ENCODE results near the gene NDE1. TPM values are rescaled to one million over a fixed set of nuclear protein-coding genes. Genes with fewer than 3 reads are reported as not detected.
"Not testable (repeated sequence)": the region's sequence is repeated elsewhere in the genome, so short reads cannot be mapped to it uniquely, and the experiment has no call there.

NDE1 gene
- total RNA-seq, 1 donor from 2014 or later, result 31.4 TPM

DNA sequence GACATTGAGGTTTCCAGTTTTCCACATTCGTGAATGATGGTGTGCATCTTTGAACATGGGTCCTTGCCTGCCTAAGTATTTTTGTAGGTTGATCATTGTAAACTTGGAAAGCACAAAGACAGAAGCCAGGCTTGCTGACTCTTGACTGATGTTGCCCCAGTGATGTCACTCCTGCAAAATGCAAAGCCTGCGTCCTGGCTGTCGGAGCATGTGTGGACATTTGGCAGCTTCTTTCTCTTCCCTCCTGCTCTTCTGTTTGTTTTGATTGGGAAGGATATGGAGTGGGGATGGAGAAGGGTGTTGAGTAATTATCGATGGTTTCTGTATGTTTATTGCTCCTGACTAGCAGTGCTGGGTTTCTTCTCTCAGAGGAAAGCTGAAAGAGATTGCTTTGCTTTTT lies 3.2 kb downstream of the NDE1 start:
- no peaks in the 10 kb centered on the region for H3K36me3 ChIP-seq (ENCODE audit: control insufficient read depth, insufficient read depth, low read length)
- no peak for DNase-seq (ENCODE audit: low read depth)
- H3K27me3 ChIP-seq (ENCODE audit: control insufficient read depth, insufficient read depth, low read length), result no peaks in the 10 kb centered on the region
- no peak overlapping the region for H3K4me3 ChIP-seq (ENCODE audit: low read depth, low read length)
- TF ChIP-seq, protein P1, sequence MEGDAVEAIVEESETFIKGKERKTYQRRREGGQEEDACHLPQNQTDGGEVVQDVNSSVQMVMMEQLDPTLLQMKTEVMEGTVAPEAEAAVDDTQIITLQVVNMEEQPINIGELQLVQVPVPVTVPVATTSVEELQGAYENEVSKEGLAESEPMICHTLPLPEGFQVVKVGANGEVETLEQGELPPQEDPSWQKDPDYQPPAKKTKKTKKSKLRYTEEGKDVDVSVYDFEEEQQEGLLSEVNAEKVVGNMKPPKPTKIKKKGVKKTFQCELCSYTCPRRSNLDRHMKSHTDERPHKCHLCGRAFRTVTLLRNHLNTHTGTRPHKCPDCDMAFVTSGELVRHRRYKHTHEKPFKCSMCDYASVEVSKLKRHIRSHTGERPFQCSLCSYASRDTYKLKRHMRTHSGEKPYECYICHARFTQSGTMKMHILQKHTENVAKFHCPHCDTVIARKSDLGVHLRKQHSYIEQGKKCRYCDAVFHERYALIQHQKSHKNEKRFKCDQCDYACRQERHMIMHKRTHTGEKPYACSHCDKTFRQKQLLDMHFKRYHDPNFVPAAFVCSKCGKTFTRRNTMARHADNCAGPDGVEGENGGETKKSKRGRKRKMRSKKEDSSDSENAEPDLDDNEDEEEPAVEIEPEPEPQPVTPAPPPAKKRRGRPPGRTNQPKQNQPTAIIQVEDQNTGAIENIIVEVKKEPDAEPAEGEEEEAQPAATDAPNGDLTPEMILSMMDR (IDR thresholded peaks at IDR 0.05; ENCODE audit: insufficient read depth, low read length, poor library complexity, severe bottlenecking), result no peak

DNA sequence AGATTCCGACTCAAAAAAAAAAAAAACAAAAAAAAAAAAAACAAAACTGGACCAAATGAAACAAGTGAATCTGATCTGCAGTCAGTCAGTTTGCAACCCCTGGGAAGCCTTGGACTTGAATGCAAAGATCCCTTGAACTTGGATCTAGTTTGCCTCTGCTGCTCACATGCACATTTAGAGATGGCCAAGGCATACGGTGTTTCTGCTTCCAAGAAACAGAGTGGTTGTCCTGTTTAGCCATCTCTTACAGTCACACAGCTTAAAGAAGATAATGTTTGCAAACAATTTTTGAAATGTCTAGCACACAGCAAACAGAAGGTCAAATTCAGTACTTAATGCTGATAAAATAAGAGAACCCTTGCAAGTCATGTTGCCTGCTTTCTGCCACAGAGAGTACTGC lies 4.5 kb downstream of the NDE1 start:
- no peak overlapping the region for H3K4me3 ChIP-seq (ENCODE audit: low read depth, low read length)
- DNase-seq (ENCODE audit: low read depth), result no peak
- H3K27me3 ChIP-seq (ENCODE audit: control insufficient read depth, insufficient read depth, low read length), result no peaks in the 10 kb centered on the region
- H3K36me3 ChIP-seq (ENCODE audit: control insufficient read depth, insufficient read depth, low read length), result no peaks in the 10 kb centered on the region
- TF ChIP-seq, protein P1 (IDR thresholded peaks at IDR 0.05; ENCODE audit: insufficient read depth, low read length, poor library complexity, severe bottlenecking), result no peak

DNA sequence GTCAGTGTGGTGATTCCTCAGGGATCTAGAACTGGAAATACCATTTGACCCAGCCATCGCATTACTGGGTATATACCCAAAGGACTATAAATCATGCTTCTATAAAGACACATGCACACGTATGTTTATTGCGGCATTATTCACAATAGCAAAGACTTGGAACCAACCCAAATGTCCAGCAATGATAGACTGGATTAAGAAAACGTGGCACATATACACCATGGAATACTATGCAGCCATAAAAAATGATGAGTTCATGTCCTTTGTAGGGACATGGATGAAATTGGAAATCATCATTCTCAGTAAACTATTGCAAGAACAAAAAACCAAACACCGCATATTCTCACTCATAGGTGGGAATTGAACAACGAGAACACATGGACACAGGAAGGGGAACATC lies 5.5 kb downstream of the NDE1 start:
- H3K36me3 ChIP-seq (ENCODE audit: control insufficient read depth, insufficient read depth, low read length); H3K27me3 ChIP-seq (ENCODE audit: control insufficient read depth, insufficient read depth, low read length); H3K4me3 ChIP-seq (ENCODE audit: low read depth, low read length); DNase-seq (ENCODE audit: low read depth): not testable (repeated sequence)

DNA sequence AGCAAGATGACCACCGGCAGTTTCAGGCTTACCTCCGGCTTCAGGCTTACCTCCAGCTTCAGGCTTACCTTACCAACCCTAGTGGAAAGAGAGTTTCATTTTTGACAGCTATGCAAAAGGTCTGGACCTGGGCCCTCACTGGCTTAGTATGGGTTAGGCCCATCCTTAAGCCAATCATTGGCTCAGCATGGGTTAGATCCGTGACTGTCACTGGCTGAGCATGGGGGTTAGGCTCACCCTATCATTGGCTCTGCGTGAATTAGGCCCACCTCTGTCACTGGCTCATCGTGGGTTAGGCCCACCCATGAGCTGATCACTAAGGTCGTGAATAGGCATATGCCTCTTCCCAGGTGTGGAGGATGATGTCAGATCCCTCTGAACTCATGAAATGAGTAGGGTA lies 8.1 kb downstream of the NDE1 start:
- no peaks in the 10 kb centered on the region for H3K36me3 ChIP-seq (ENCODE audit: control insufficient read depth, insufficient read depth, low read length)
- DNase-seq (ENCODE audit: low read depth), result no peak
- H3K27me3 ChIP-seq (ENCODE audit: control insufficient read depth, insufficient read depth, low read length), result no peaks in the 10 kb centered on the region
- H3K4me3 ChIP-seq (ENCODE audit: low read depth, low read length), result no peak overlapping the region
- TF ChIP-seq, protein P1 (IDR thresholded peaks at IDR 0.05; ENCODE audit: insufficient read depth, low read length, poor library complexity, severe bottlenecking), result no peak

DNA sequence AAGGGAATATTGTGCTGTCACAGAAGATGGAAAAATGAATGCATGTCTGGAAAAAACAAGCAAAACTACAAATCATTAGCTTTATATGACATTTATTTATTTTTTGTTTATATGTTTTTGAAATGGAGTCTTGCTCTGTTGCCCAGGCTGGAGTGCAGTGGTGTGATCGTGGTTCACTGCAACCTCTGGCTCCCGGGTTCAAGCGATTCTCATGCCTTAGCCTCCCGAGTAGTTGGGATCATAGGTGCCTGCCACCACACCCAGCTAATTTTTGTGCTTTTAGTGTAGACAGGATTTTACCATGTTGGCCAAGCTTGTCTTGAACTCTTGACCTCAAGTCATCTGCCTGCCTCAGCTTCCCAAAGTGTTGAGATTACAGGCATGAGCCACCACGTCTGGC lies 8.5 kb downstream of the NDE1 start:
- Histone ChIP-seq H3K4me3 (ENCODE audit: low read depth, low read length) (no peak overlapping the region), H3K27me3 (ENCODE audit: control insufficient read depth, insufficient read depth, low read length) (no peaks in the 10 kb centered on the region), H3K36me3 (ENCODE audit: control insufficient read depth, insufficient read depth, low read length) (no peaks in the 10 kb centered on the region)
- TF ChIP-seq, protein P1 (IDR thresholded peaks at IDR 0.05; ENCODE audit: insufficient read depth, low read length, poor library complexity, severe bottlenecking), result no peak
- no peak for DNase-seq (ENCODE audit: low read depth)

DNA sequence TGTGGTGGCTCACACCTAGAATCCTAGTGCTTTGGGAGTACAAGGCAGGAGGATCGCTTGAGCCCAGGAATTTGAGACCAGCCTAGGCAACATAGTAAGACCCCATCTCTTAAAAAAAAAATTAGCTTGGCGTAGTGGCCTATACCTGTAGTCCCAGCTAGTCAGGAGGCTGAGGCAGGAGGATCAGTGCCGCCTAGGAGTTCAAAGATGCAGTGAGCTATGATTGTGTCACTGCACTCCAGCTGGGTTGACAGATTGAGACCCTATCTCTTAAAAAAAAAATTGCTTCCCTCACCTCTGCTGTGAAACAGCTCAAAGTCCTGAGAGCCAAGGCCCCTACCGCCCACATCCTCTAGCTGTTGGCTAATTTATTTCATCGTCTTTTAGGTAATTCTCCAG lies 10.2 kb downstream of the NDE1 start:
- H3K36me3 ChIP-seq (ENCODE audit: control insufficient read depth, insufficient read depth, low read length), result no peaks in the 10 kb centered on the region
- no peaks in the 10 kb centered on the region for H3K27me3 ChIP-seq (ENCODE audit: control insufficient read depth, insufficient read depth, low read length)
- no peak for DNase-seq (ENCODE audit: low read depth)
- TF ChIP-seq, protein P1 (IDR thresholded peaks at IDR 0.05; ENCODE audit: insufficient read depth, low read length, poor library complexity, severe bottlenecking), result no peak
- H3K4me3 ChIP-seq (ENCODE audit: low read depth, low read length), result no peak overlapping the region

Data from kidney epithelial cell (primary cell).